Karpas-422 (cell line): ENCODE measurements around the gene OR2F1. TPM values are rescaled to one million over a fixed set of nuclear protein-coding genes. Genes with fewer than 3 reads are reported as not detected.

Source experiments
- DNase-seq: peaks from one replicate; pipeline ENCODE4 v3.0.0-alpha.2; 2015
- H2AFZ ChIP-seq: fragments of 200-600 bp; sonication (generic); 2 replicates; pipeline ENCODE4 v1.6.1; 2014; ENCODE audit warnings: antibody characterized with exemption, low read length, mixed read lengths
- H3K27ac ChIP-seq: fragments of 200-600 bp; sonication (generic); 2 replicates; pipeline ENCODE4 v1.5.1; 2014; ENCODE audit warnings: mild to moderate bottlenecking, low read length, moderate library complexity
- H3K27me3 ChIP-seq: fragments of 200-600 bp; sonication (generic); 2 replicates; pipeline ENCODE4 v1.6.1; 2014; ENCODE audit warnings: low read length, mixed read lengths
- H3K36me3 ChIP-seq: fragments of 200-600 bp; sonication (generic); 2 replicates; pipeline ENCODE4 v1.6.1; 2014; ENCODE audit warnings: low read length, mixed read lengths; ENCODE audit not compliant: insufficient read depth
- H3K4me1 ChIP-seq: fragments of 200-600 bp; sonication (generic); 2 replicates; pipeline ENCODE4 v1.6.1; 2014; ENCODE audit warnings: mild to moderate bottlenecking, low read length, mixed read lengths
- H3K4me2 ChIP-seq: fragments of 200-600 bp; sonication (generic); 2 replicates; pipeline ENCODE4 v1.6.1; 2014; ENCODE audit warnings: low read length, low read depth, mild to moderate bottlenecking; ENCODE audit not compliant: poor library complexity, severe bottlenecking
- H3K4me3 ChIP-seq: fragments of 200-600 bp; sonication (generic); 2 replicates; pipeline ENCODE4 v1.5.1; 2014; ENCODE audit warnings: mild to moderate bottlenecking, antibody characterized with exemption, low read length, mixed read lengths
- H3K79me2 ChIP-seq: fragments of 200-600 bp; sonication (generic); 2 replicates; pipeline ENCODE4 v1.6.1; 2014; ENCODE audit warnings: mild to moderate bottlenecking, low read length, mixed read lengths
- H3K9ac ChIP-seq: fragments of 200-600 bp; sonication (generic); 2 replicates; pipeline ENCODE4 v1.6.0; 2014; ENCODE audit warnings: low read length
- H3K9me2 ChIP-seq: fragments of 200-600 bp; sonication (generic), shearing (Covaris generic); replicated peaks from 2 replicates; pipeline ENCODE4 v1.6.0; 2014; ENCODE audit warnings: mild to moderate bottlenecking, low read length, moderate library complexity; ENCODE audit not compliant: insufficient read depth
- H3K9me3 ChIP-seq: fragments of 300-700, 200-600 bp; sonication (generic); 2 replicates; pipeline ENCODE4 v1.6.1; 2014; ENCODE audit warnings: low read length, mixed read lengths
- H4K20me1 ChIP-seq: fragments of 200-600 bp; sonication (generic); 2 replicates; pipeline ENCODE4 v1.6.1; 2014; ENCODE audit warnings: mild to moderate bottlenecking, antibody characterized with exemption, low read length, low read depth; ENCODE audit not compliant: insufficient read depth
- total RNA-seq: library from RNA; depleted of rRNA; stranded (reverse); fragments of >200 nt; shearing (Covaris generic); gene quantifications from 2 replicates; pipeline ENCODE4 v1.2.3, GENCODE V29; 2014; ENCODE audit warnings: low replicate concordance

OR2F1 gene
- total RNA-seq, 1 experiment from 2014 or later: not detected

GRCh38 chr7:143945423-143945822 is 9.2 kb upstream of the OR2F1 start:
- no peak for DNase-seq
- Histone ChIP-seq H2AFZ (no peak overlapping the region), H3K27me3 (no peaks in the 10 kb centered on the region), H3K4me1 (no peaks in the 10 kb centered on the region), H3K4me3 (no peak overlapping the region), H3K4me2 (no peak overlapping the region), H3K9me3 (no peaks in the 10 kb centered on the region), H3K27ac (no peak overlapping the region), H4K20me1 (no peaks in the 10 kb centered on the region), H3K79me2 (no peaks in the 10 kb centered on the region), H3K36me3 (no peaks in the 10 kb centered on the region), H3K9me2 (no peaks in the 10 kb centered on the region), H3K9ac (no peak overlapping the region)

- Histone ChIP-seq H4K20me1 (no peaks in the 10 kb centered on the region), H3K36me3 (no peaks in the 10 kb centered on the region), H3K4me1 (no peaks in the 10 kb centered on the region), H3K4me3 (no peak overlapping the region), H3K27ac (no peak overlapping the region), H3K4me2 (no peak overlapping the region), H2AFZ (no peak overlapping the region), H3K9me3 (no peaks in the 10 kb centered on the region), H3K79me2 (no peaks in the 10 kb centered on the region), H3K9me2 (no peaks in the 10 kb centered on the region), H3K27me3 (no peaks in the 10 kb centered on the region), H3K9ac (no peak overlapping the region)
- no peak for DNase-seq
Observed at GRCh38 chr7:143947111-143947510, 7.5 kb upstream of the OR2F1 start.

GRCh38 chr7:143948733-143949132 is 5.9 kb upstream of the OR2F1 start:
- Histone ChIP-seq H3K4me2 (no peak overlapping the region), H3K9ac (no peak overlapping the region), H3K27ac (no peak overlapping the region), H3K36me3 (no peaks in the 10 kb centered on the region), H2AFZ (no peak overlapping the region), H3K9me2 (no peaks in the 10 kb centered on the region), H3K4me3 (no peak overlapping the region), H3K79me2 (no peaks in the 10 kb centered on the region), H3K4me1 (no peaks in the 10 kb centered on the region), H3K27me3 (no peaks in the 10 kb centered on the region), H4K20me1 (no peaks in the 10 kb centered on the region), H3K9me3 (no peaks in the 10 kb centered on the region)
- no peak for DNase-seq

- no peak overlapping the region for H3K4me2 ChIP-seq
- H3K36me3 ChIP-seq: no peaks in the 10 kb centered on the region
- H3K9me2 ChIP-seq: no peaks in the 10 kb centered on the region
Observed at GRCh38 chr7:143953421-143953820, 1.2 kb upstream of the OR2F1 start.

GRCh38 chr7:143954135-143954534 is 509 bp upstream of the OR2F1 start:
- Histone ChIP-seq H3K4me1 (no peaks in the 10 kb centered on the region), H3K4me3 (no peak overlapping the region), H3K79me2 (no peaks in the 10 kb centered on the region), H3K4me2 (no peak overlapping the region), H2AFZ (no peak overlapping the region), H3K27me3 (no peaks in the 10 kb centered on the region; the same call in 1 of the 2 replicates), H3K36me3 (no peaks in the 10 kb centered on the region), H3K9ac (no peak overlapping the region), H3K9me2 (no peaks in the 10 kb centered on the region), H3K27ac (no peak overlapping the region), H4K20me1 (no peaks in the 10 kb centered on the region), H3K9me3 (no peaks in the 10 kb centered on the region)
- no peak for DNase-seq

More at GRCh38 chr7:143953421-143953820, 1.2 kb upstream of the OR2F1 start:
- Histone ChIP-seq H2AFZ (no peak overlapping the region), H3K4me3 (no peak overlapping the region), H3K4me1 (no peaks in the 10 kb centered on the region), H3K9ac (no peak overlapping the region), H3K79me2 (no peaks in the 10 kb centered on the region), H3K27me3 (no peaks in the 10 kb centered on the region; the same call in 1 of the 2 replicates), H4K20me1 (no peaks in the 10 kb centered on the region), H3K9me3 (no peaks in the 10 kb centered on the region), H3K27ac (no peak overlapping the region)
- DNase-seq: no peak

GRCh38 chr7:143958781-143959180 is 4.1 kb downstream of the OR2F1 start:
- no peaks in the 10 kb centered on the region; the same call in 1 of the 2 replicates for H3K27me3 ChIP-seq

GRCh38 chr7:143960813-143961610 is 6.4 kb downstream of the OR2F1 start:
- Histone ChIP-seq H2AFZ (no peak overlapping the region), H3K9me3 (no peaks in the 10 kb centered on the region), H3K4me1 (no peaks in the 10 kb centered on the region), H3K4me2 (no peak overlapping the region), H3K4me3 (no peak overlapping the region), H3K79me2 (no peaks in the 10 kb centered on the region), H3K27me3 (no peaks in the 10 kb centered on the region), H3K36me3 (no peaks in the 10 kb centered on the region), H3K9me2 (no peaks in the 10 kb centered on the region), H3K9ac (no peak overlapping the region), H3K27ac (no peak overlapping the region), H4K20me1 (no peaks in the 10 kb centered on the region)
- DNase-seq: no peak

More at GRCh38 chr7:143958781-143959180, 4.1 kb downstream of the OR2F1 start:
- Histone ChIP-seq H3K9me3 (no peaks in the 10 kb centered on the region), H3K4me3 (no peak overlapping the region), H3K4me1 (no peaks in the 10 kb centered on the region), H3K79me2 (no peaks in the 10 kb centered on the region), H3K9me2 (no peaks in the 10 kb centered on the region), H3K27ac (no peak overlapping the region), H2AFZ (no peak overlapping the region), H3K4me2 (no peak overlapping the region), H3K9ac (no peak overlapping the region), H3K36me3 (no peaks in the 10 kb centered on the region), H4K20me1 (no peaks in the 10 kb centered on the region)
- DNase-seq: no peak

- no peaks in the 10 kb centered on the region for H3K9me3 ChIP-seq
- H2AFZ ChIP-seq: no peak overlapping the region
- no peaks in the 10 kb centered on the region for H3K79me2 ChIP-seq
- no peak overlapping the region for H3K4me3 ChIP-seq
- no peaks in the 10 kb centered on the region for H4K20me1 ChIP-seq
- H3K9me2 ChIP-seq: no peaks in the 10 kb centered on the region
- H3K4me2 ChIP-seq: no peak overlapping the region
- H3K4me1 ChIP-seq: no peaks in the 10 kb centered on the region
- H3K27me3 ChIP-seq: no peaks in the 10 kb centered on the region
- no peak overlapping the region for H3K9ac ChIP-seq
- H3K36me3 ChIP-seq: no peaks in the 10 kb centered on the region
- H3K27ac ChIP-seq: no peak overlapping the region
- no peak for DNase-seq
Observed at GRCh38 chr7:143965280-143965679, 10.6 kb downstream of the OR2F1 start.
